HG03196 (cell line): ENCODE measurements around the gene RECK.
"Not testable (repeated sequence)": the region's sequence is repeated elsewhere in the genome, so short reads cannot be mapped to it uniquely, and the experiment has no call there.

Experiments
- ATAC-seq: cut with Tn5 transposase; IDR thresholded peaks from one replicate; pipeline ENCODE4 v1.9.1; 2021; ENCODE audit not compliant: unreplicated experiment

RECK gene

DNA sequence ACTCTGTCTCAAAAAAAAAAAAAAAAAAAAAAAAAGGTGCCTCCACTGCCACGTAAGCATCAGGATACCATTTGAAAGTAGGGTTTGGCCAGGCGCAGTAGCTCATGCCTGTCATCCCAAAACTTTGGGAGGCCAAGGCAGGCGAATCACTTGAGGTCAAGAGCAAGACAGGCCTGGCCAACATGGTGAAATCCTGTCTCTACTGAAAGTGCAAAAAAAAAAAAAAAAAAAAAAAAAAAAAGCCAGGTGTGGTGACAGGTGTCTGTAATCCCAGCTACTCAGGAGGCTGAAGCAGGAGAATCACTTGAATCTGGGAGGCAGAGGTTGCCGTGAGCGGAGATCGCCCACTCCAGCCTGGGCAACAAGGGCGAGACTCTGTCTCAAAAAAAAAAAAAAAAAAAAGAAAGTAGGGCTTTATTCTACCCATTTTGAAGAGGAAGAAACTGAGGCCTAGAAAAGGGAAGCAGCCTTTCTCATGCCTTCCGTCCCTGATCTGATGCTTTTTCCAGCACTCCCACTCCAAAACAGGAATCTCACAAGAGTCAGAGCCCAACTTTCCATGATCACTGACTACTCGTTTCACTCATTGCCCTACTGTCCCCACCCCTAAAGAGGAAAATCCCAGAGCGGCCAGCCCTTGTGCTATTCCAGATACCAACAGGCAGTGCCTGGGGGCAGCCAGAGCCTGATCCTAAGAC is 116.2 kb downstream of the RECK start:
- ATAC-seq, result no peak

DNA sequence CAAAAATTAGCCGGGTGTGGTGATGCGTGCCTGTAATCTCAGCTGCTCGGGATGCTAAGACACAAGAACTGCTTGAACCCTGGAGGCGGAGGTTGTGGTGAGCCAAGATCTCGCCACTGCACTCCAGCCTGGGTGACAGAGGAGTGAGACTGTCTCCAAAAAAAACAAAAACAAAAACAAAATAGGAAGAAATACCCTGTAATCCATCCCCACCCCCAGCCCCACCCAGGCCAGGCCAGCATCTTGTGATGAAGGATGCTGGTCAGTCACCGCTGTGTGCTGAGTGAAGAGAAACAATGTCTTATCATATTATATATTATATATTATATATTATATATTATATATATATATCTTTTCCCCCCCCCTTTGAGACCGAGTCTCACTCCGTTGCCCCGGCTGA is 117.0 kb downstream of the RECK start:
- no peak for ATAC-seq

DNA sequence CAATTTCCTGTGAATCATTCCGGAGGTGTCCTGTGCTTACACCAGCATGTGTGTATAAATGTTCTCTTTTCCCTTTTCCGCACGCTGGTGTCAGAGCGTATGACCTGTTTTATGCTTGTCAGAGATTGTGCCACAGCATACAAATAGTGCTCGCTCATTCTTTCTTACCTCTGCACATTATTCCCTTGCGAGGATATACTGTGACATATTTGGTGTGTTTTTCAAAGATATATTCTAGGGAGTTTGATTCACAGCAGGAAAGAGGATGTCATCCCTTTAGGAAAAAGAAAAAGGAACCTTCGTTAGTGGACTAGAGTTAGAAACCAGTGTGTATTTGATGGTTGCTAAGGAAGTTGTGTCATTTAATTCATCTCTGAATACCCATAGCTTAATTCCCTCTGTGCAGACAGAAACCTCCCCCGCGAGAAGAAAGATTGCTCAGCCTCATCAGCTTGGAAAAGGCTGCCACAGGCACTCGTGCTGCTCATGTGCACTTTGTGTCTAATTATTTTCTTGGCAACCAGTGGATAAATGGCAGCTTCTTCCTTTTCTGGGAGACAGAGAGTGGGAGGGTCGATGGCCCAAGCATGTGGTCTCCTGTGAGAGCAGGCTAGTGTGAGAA is 117.7 kb downstream of the RECK start:
- no peak for ATAC-seq

DNA sequence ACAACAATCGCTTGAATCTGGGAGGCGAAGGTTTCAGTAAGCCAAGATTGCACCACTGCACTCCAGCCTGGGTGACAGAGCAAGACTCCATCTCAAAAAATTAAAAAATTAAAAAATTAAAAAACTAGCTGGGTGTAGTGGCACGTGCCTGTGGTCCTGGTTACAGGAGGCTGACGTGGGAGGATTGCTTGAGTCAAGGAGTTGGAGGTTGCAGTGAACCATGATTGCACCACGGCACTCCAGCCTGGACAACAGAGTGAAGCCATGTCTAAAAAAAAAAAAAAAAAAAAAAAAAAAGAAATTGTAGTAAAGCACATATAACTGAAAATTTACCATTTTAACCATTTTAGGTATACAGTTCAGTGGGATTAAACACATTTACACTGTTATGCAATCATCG is 119.4 kb downstream of the RECK start:
- no peak for ATAC-seq

DNA sequence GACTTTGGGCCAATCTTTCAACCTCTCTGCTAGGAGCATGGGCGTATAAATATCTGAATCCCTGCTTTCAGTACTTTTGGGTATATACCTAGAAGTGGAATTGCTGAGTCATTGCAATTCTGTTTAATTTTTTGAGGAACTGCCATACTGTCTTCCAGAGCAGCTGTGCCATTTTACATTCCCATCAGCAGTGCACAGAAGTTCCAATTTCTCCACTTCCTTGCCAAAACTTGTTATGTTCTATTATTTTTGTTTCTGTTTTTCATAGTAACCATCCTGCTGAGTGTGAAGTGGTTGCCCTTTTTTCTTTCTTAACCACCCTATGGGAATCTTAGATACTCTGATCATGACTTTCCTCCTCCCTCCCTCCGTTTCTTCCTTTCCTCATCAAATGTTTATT is 121.4 kb downstream of the RECK start:
- no peak for ATAC-seq

DNA sequence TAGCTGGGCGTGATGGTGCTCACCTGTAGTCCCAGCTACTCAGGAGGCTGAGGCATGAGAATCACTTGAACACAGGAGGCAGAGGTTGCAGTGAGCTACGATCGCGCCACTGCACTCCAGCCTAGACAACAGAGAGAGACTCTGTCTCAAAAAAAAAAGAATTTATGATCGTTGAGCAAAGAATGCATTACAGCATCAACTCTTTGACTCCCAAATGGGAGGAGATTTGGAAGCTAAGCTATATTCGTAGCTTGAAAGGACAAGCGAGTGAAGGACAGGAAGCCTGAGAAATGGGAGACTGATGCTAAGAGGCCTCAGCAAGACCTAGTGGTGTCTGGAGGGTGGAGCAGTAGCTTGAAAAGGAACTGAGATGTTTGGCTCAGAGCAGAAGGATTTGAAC is 122.2 kb downstream of the RECK start:
- no peak for ATAC-seq

DNA sequence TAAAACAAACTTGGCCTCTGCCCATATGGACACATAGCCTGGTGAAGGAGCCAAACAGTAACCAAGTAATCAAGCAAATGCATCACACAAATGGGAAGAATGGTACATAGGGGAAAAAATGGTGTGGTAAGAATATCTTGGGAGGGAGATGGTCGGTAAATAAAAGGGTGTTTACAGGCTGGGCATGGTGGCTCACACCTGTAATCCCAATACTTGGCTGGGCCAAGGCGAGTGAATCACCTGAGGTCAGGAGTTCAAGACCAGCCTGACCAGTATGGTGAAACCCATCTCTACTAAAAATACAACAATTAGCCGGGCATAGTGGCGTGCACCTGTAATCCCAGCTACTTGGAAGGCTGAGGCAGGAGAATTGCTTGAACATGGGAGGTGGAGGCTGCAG is 122.8 kb downstream of the RECK start:
- not testable (repeated sequence) for ATAC-seq

DNA sequence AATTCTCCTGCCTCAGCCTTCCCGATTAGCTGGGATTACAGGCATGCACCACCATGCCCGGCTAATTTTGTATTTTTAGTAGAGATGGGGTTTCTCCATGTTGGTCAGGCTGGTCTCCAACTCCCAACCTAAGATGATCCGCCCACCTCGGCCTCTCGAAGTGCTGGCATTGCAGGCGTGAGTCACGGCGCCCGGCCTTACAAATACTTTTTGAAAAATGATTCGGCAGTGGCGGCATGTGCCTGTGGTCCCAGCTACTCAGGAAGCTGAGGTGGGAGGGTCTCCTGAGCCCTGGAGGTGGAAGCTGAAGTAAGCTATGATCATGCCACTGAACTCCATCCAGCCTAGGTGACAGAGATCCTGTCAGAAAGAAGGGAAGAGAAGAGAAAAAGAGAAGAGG is 123.4 kb downstream of the RECK start:
- ATAC-seq, result not testable (repeated sequence)

DNA sequence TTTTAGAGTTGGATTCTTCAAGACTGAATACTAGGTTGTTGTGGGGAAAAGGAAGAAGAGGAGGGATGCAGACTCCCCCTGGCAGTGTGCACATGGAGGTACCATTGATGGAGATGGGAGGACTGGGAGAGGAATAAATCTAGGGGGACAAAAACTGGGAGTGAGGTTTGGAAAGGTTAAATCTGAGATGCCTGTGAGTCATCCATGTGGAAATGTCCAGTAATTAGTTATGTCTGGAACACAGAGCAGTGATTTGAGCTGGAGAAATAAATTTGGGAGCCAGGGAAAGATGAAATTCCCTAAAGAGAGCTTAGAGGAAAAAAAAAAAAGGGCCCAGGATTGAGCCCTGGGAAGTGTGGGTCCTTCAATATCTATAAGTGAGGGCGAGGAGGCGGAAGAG is 124.5 kb downstream of the RECK start:
- no peak for ATAC-seq

DNA sequence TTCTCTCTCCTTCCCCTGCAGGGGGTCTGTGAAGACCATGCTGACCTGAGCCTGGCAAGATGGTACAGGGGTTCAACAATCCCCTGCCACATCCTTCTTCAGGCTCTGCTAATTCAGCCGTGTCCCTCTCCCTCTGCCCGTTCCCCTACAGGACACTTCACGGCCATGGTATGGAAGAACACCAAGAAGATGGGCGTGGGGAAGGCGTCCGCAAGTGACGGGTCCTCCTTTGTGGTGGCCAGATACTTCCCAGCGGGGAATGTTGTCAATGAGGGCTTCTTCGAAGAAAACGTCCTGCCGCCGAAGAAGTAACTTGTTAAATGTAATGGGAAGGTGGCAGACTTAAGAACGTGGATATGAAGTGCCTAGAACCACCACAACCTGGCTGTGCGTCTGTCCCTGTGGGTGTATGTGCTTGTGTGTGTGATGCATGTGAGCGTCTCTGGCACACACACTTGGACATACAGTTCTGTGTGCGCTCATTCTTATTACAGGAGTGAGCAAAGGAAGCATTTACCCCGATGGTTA is 125.6 kb downstream of the RECK start:
- no peak for ATAC-seq

DNA sequence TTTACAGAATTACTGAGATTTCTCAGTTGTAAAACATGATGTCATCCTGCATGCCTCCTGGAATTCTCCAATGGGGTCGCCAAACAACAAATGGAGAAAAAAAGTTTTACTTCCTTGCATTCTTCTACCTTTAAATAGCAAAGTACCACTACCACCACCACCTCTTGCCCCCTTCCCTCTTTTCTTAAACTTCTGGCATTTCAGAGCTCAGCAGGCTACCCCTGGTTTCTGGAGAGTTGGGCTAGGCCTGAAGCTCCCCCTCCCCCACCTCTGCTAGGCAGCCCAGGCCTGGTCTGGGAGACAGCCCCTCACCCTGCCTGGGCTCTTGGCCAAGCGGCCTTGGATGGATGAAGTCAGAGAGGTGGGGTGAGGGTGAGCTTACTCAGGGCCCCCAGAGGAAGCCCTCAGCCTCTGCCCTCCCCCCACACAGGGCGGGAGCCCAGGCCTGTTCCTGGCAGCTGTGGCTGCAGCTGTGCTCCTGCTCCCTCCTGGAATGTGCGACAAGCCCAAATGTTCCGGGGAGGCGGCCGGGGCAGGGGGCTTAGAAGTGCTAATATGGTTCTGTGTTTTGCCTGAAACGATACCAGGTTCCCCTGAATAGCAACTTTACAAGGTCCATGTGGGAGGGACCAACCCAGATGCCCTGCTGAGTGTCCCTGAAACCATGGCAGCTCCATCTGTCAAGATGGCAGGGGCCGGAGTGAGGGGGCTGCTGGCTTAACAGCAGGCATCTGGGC is 126.5 kb downstream of the RECK start:
- ATAC-seq, result no peak

DNA sequence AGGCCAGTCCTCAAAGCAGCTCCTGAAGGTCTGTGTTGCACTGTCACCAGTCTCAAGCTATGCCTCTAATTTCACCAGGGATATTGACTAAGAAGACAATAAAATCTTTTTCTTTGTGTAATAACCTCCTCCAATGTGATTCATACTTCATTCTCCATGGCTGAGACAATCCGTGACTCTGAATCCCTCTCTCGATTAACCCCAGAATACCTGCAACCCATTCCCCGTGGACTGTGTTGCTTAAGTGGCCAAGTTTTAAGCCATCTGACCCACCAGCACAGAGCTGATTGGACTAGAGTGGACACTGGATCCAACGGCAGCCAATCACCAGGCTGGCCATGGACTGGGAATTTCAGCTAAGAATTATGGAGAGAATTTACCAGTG is 127.1 kb downstream of the RECK start:
- no peak for ATAC-seq

DNA sequence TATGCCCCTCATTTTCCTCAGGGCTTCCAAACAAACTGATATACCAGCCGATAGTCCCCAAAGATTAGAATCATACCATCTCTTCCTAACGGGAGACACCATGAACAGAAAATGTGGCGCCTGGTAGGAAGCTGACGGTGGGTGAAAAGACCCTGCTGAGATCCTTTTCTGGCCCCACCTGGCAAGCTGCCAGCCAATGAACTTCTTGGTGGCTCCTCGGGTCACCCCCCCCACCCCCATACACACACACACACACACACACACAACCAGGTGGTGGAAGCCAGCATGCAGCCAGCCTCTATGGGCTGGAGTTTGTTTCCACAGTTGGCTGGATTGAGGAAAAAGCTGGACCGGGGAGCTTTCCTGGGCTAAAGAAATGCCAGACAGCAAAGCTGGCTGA is 127.7 kb downstream of the RECK start:
- no peak for ATAC-seq

DNA sequence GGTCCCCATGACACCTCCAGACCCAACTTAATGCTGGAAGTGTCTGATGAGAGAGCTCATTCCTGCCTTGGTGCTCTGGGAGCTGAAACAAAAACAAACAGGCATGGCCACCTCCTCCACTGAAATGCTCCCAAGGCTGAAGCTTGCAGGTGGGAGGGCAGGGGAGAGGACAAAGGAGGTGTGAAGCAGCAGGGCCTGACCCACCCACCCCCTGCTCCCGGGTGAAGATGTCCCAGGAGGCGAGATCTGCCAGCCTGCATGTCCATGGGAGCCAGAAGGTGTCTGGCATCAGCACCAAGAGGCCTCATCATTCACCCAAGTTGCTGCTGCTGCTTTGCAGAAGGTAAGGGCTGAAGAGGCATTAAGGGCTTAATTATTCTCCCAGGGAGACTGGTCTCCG is 128.3 kb downstream of the RECK start:
- ATAC-seq, result no peak

DNA sequence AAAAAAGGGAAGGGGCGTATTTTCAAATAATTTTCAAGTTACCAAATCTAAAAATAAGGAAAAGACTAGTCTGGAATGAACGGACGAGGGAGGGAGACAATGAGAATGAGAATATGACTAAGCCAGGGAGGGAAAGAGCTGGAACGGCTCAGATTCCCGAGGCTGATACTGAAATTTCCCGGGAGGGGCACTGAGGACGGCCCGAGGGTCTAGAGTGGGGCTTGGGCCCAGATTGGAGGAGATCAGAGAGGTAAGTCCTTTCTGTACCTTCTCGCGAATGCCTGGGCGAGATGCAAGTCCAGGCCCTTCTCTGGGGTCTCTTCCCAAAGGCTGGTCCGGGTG is 129.1 kb downstream of the RECK start:
- ATAC-seq, result no peak

DNA sequence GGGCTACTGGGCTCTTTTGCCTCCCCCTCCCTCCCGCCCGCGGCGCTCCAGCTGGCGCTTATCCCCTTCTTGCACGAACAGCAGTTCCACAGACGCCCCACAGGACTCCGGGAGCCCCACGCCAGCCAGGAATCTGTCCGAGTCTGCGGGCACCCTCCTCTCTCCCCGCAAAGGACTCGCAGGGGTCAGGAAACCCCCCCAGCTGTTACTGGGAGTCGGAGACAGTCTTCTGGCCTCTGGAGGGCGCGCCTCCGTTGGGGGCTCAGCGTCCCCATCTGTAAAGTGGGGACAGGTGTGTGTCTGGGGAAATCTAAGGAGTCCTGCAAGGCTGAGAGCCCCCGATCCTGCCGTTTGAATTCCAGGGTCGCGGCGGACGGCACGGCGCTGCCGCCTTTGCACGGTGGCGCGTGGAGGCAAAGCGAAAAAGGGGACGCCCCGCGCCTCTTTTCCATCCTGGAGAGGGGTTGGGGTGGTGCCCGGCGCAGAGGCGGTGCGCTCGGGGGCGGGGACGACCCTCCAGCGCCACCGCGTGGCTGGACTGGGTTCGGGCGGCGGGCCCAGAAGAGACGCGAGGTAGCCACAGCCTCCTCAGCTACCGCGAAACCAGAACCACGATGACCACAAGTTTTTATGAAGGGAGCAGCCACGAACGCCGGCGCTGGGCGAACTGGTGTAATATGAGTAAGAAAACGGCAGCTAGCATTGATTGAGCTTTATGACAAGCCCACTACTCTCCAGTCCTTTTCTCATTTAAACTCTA is 129.6 kb downstream of the RECK start:
- ATAC-seq, result peak; percentile 86

DNA sequence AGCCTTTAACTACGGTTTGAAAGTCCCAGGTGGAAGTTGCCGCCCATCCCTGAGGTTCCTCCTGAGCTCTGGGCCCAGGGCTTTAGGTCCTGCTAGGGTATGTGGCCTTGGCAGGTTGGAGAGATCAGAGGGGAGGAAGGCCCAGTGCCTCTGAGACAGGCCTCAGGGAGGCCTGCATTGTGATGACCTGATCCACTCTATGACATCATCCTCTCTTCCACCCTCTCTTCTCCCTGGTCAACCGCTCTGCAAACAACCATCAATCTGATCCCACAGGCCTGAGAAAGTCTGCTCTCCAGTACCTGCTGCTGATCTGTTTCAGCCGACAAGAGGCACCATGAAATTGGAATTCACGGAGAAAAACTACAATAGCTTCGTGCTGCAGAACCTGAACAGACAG is 132.5 kb downstream of the RECK start, which contains the start of gene CCIN:
TSS of gene CCIN (plus strand) at position 223 of the 400 bp plus-strand sequence. CDS start at position 338, 115 bp downstream.
- no peak for ATAC-seq

DNA sequence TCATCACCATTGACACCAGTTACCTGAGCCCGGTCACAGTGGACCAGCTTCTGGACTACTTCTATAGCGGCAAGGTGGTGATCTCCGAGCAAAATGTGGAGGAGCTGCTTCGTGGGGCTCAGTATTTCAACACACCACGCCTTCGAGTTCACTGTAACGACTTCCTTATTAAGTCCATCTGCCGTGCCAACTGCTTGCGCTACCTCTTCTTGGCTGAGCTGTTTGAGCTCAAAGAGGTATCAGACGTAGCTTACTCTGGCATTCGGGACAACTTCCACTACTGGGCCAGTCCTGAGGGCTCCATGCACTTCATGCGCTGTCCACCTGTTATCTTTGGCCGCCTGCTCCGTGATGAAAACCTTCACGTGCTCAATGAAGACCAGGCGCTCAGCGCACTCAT is 133.0 kb downstream of the RECK start:
- ATAC-seq, result no peak

DNA sequence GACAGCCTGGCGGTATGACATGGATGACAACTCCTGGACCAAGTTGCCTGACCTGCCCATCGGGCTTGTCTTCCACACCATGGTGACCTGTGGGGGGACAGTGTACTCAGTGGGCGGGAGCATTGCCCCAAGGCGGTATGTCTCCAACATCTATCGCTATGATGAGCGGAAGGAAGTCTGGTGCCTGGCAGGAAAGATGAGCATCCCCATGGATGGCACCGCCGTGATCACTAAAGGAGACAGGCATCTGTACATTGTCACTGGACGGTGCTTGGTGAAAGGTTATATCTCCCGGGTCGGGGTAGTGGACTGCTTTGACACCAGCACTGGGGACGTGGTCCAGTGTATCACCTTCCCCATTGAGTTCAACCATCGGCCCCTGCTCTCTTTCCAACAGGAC is 133.8 kb downstream of the RECK start:
- ATAC-seq, result no peak

DNA sequence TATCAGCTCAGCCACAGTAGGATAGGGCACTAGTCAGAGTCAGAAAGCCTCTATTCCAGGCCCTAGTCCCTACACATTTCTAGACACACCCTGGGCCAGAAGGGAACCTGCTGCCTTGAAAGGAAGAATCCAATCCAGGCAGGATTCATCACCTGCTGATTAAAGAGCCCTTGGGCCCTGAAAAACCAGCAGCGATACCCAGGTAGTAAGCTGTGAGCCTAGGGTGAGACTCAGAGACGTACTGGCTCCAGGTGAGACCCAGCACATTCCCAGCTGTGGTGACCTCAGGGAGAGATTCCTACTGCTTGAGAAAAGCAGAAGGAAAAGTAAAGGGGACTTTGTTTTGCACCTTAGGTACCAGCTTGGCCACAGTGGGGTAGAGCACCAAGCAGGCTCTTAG is 137.1 kb downstream of the RECK start:
- no peak for ATAC-seq
